ENCODE results near the gene NLRP1.

GRCh38 chr17:5499476-5500231 lies 84.7 kb downstream of the NLRP1 start:
- TF ChIP-seq SP1 (IDR thresholded peaks at IDR 0.05; ENCODE audit: low read depth, low read length) (no peak), ETV6 (conservative IDR thresholded peaks at IDR 0.05 in 1 of 2, IDR thresholded peaks at IDR 0.05 in 1 of 2; ENCODE audit: borderline replicate concordance in 1 of 2, low read depth in 1 of 2) (no peak), CTCF (IDR thresholded peaks at IDR 0.05 in 2 of 3, conservative IDR thresholded peaks at IDR 0.05 in 1 of 3; ENCODE audit: control insufficient read depth in 2 of 3, extremely low read depth in 1 of 3, insufficient read depth in 1 of 3, low read depth in 3 of 3, low read length in 3 of 3) (no peak), CUX1 (IDR thresholded peaks at IDR 0.05; ENCODE audit: insufficient replicate concordance, low read depth, low read length) (no peak)
